ENCODE data around the gene JPT2. TPM values are rescaled to one million over a fixed set of nuclear protein-coding genes. Genes with fewer than 3 reads are reported as not detected.

Gene JPT2, protein sequence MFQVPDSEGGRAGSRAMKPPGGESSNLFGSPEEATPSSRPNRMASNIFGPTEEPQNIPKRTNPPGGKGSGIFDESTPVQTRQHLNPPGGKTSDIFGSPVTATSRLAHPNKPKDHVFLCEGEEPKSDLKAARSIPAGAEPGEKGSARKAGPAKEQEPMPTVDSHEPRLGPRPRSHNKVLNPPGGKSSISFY
- 10 to 100 TPM; 15.5 to 24.4 TPM for total RNA-seq

DNA sequence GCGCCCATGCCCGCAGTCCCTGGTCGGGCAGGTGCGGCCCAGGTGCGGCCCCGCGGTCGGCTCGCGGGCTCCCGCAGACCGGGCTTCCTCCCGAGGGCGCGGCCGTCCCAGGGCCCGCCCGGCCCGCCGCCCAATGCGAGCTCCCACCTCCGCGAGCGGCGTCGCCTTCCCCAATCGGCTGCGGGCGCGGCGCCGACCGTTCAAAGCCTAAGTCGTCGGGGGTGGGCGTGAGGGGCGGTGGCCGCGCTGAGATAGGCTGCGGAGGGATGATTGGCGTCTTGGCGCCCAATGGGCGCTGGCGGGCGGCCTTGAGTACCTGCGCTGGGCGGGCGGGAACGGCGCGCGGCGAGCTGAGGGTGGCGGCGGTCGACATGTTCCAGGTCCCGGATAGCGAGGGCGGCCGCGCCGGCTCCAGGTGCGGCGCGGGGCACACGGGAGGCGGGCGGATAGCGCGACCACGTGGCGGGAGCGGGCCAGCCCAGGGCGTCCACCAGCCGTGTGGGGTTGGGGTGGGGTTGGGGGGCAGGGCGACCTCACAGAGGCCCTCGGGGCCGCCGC lies at the start of gene JPT2:
JPT2 (plus strand) TSS at position 338 of the 558 bp plus-strand sequence; CDS start at position 372, 34 bp downstream.
- DNase-seq: peak; percentile 98 to 99 (median 98)
- peaks cover 0 to 11% of the 10 kb centered on the region in 2 donors for H3K36me3 ChIP-seq (replicated peaks in 1 of 2; ENCODE audit: insufficient read depth in 1 of 2, low read depth in 2 of 2)
- H3K4me1 ChIP-seq: peaks cover 22% of the 10 kb centered on the region
- 0 to 1% methylated on average over 16 to 66 of the region's 79 CpGs for WGBS, 2 donors
- peak within 1 kb of the TSS; percentile 69 to 94 for H3K4me3 ChIP-seq
- no peaks in the 10 kb centered on the region for H3K27me3 ChIP-seq
- ATAC-seq: peak; percentile 98
- no peaks in the 10 kb centered on the region for H3K9me3 ChIP-seq
- peak; percentile 55 to 69 (median 61) for TF ChIP-seq POLR2A (IDR thresholded peaks at IDR 0.05)
- TF ChIP-seq, protein P1, sequence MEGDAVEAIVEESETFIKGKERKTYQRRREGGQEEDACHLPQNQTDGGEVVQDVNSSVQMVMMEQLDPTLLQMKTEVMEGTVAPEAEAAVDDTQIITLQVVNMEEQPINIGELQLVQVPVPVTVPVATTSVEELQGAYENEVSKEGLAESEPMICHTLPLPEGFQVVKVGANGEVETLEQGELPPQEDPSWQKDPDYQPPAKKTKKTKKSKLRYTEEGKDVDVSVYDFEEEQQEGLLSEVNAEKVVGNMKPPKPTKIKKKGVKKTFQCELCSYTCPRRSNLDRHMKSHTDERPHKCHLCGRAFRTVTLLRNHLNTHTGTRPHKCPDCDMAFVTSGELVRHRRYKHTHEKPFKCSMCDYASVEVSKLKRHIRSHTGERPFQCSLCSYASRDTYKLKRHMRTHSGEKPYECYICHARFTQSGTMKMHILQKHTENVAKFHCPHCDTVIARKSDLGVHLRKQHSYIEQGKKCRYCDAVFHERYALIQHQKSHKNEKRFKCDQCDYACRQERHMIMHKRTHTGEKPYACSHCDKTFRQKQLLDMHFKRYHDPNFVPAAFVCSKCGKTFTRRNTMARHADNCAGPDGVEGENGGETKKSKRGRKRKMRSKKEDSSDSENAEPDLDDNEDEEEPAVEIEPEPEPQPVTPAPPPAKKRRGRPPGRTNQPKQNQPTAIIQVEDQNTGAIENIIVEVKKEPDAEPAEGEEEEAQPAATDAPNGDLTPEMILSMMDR (IDR thresholded peaks at IDR 0.05): no peak
- intact Hi-C loops (cut with DNase I): no loop called here
- peak within 1 kb of the TSS; percentile 83 to 90 (median 86) for H3K27ac ChIP-seq

DNA sequence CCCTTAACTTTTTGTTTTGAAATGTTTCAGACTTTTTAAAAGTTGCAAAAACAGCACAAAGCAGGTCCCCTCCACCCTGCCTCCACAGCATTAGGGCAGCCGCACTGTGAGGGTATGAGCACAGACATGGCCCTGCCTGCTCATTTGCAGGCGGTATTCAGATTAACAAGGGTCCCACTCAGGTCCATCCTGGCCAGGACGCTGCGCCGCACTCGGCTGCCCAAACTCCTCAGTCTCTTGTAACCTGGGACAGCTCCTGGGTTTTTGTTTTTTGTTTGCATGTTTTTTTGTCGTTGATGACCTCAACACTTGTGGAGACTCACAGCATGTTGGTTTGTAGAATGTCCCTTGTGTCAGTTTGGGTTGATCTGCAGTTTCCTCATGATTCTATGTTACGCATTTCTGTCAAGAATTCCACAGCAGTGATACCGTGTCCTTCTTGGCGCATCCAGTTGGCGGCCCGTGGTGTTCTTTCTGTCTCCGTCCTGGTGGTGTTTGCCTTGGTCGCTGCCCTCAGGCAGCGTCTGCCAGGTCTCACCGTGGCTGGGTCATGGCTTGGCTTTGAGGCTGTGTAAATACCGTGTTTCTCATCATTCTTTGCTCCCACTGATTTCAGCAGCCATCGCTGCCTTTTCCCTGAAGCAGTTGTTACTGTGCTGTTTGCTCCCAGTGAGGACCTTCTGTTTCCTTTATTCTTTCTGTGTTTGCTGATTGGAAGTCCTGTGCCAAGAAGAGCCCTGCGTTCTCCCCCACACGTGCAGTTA lies 47.4 kb upstream of the JPT2 start:
- WGBS, 2 donors: 85 to 90% methylated on average over 20 of the region's 20 CpGs
- Histone ChIP-seq H3K4me3 (no peak overlapping the region), H3K27me3 (no peaks in the 10 kb centered on the region), H3K9me3 (no peaks in the 10 kb centered on the region), H3K4me1 (peaks cover 18% of the 10 kb centered on the region), H3K27ac (no peak overlapping the region), H3K36me3 (replicated peaks in 1 of 2; ENCODE audit: insufficient read depth in 1 of 2, low read depth in 2 of 2) (peaks cover 0 to 14% of the 10 kb centered on the region in 2 donors)
- TF ChIP-seq, protein P1 (IDR thresholded peaks at IDR 0.05): no peak
- no peak for TF ChIP-seq POLR2A (IDR thresholded peaks at IDR 0.05)
- intact Hi-C loops (cut with DNase I): no loop called here
- DNase-seq (no peak), ATAC-seq (no peak)

DNA sequence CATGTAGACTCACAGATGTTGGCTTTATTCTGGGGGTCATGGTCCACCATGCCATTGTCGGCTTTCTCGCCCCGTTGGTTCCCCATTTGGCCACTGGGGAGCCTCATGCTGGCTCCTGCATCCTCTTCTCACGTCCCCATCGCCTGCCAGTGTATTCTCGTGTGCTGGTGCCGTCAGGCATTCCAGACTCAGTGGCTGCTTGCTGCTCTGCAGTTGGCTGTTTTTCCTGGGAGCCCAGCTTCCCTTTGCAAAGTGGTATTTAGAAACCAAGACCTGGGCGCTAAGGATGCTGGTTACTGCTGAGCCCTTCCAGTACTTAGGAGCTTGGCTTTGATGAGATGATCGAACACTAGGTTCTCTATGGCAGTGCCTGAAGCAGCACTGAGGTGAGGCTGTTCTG lies 46.8 kb upstream of the JPT2 start:
- Histone ChIP-seq H3K36me3 (replicated peaks in 1 of 2; ENCODE audit: insufficient read depth in 1 of 2, low read depth in 2 of 2) (peaks cover 0 to 14% of the 10 kb centered on the region in 2 donors), H3K27ac (no peak overlapping the region), H3K4me1 (peaks cover 18% of the 10 kb centered on the region), H3K4me3 (no peak overlapping the region), H3K27me3 (no peaks in the 10 kb centered on the region), H3K9me3 (no peaks in the 10 kb centered on the region)
- WGBS, 2 donors: 93 to 100% methylated on average over 5 to 9 of the region's 9 CpGs
- DNase-seq (no peak), ATAC-seq (no peak)
- TF ChIP-seq, protein P1 (IDR thresholded peaks at IDR 0.05): no peak
- no peak for TF ChIP-seq POLR2A (IDR thresholded peaks at IDR 0.05)
- intact Hi-C loops (cut with DNase I): no loop called here

DNA sequence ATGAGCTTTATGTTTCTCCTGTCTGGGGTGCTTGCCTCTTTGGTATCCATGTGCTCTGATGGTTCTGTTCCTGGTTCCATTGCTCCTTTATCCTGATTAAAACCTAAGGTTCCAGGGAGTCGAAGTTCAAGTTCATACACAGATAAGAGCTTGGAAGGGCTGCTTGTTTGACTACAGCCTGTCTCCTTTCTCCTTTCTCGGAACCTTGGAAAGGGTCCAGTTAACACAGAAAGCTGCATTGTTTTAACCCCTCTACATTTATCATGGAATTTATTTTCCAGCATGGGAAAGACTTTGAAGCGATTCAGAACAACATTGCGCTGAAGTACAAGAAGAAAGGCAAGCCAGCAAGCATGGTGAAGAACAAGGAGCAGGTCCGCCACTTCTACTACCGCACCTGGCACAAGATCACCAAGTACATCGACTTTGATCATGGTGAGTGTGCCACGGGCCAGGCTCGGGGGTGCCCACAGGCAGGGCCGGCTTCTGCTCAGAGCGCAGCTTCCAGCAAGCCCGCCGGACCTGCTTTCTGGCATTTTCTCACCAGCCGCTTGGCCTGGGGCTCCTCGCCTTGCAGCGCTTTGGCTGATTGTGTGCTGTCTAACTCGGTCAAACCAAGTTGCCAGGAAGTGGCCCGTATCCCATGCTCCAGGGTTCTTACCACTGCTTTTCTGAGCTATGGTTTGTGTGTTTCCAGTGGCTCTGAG lies 46.0 kb upstream of the JPT2 start:
- Histone ChIP-seq H3K4me1 (peaks cover 18% of the 10 kb centered on the region), H3K27ac (peak overlapping the region in 3 of 4 donors; percentile 18 to 48 (median 28)), H3K9me3 (no peaks in the 10 kb centered on the region), H3K4me3 (no peak overlapping the region), H3K36me3 (replicated peaks in 1 of 2; ENCODE audit: insufficient read depth in 1 of 2, low read depth in 2 of 2) (peaks cover 0 to 14% of the 10 kb centered on the region in 2 donors), H3K27me3 (no peaks in the 10 kb centered on the region)
- DNase-seq (peak in 1 of 4 donors; percentile 15), ATAC-seq (peak; percentile 25)
- intact Hi-C loops (cut with DNase I): no loop called here
- no peak for TF ChIP-seq POLR2A (IDR thresholded peaks at IDR 0.05)
- TF ChIP-seq, protein P1 (IDR thresholded peaks at IDR 0.05): no peak
- WGBS, 2 donors: 43 to 58% methylated on average over 16 to 18 of the region's 18 CpGs

All from body of pancreas (tissue), 4 donors.